Muscle of leg (tissue), 11 donors: Measurements from ENCODE around the gene RPL28. TPM values are rescaled to one million over a fixed set of nuclear protein-coding genes. Genes with fewer than 3 reads are reported as not detected.

Experiments used
- DNase-seq: peaks from one replicate; pipeline ENCODE4 v3.0.0; 2013
- H3K27ac ChIP-seq: one replicate; pipeline ENCODE4 v1.5.1; 2013; ENCODE audit warnings: mild to moderate bottlenecking, low read length, control low read depth
- H3K27me3 ChIP-seq: one replicate; pipeline ENCODE4 v1.6.1; 2013; ENCODE audit warnings: low read length; ENCODE audit not compliant: control insufficient read depth, insufficient read depth
- H3K36me3 ChIP-seq: one replicate; pipeline ENCODE4 v1.6.1; 2013; ENCODE audit warnings: low read length; ENCODE audit not compliant: control insufficient read depth, insufficient read depth
- H3K4me1 ChIP-seq: one replicate; pipeline ENCODE4 v1.6.1; 2013; ENCODE audit warnings: low read length; ENCODE audit not compliant: control insufficient read depth, insufficient read depth
- H3K4me3 ChIP-seq: one replicate; pipeline ENCODE4 v1.5.1; 2013; ENCODE audit warnings: low read length, control low read depth
- H3K9me3 ChIP-seq: replicated peaks from 2 replicates; pipeline ENCODE4 v1.6.1; 2013; ENCODE audit warnings: low read depth, low read length; ENCODE audit not compliant: control insufficient read depth
- WGBS: methylation state at CpG from one replicate; pipeline ENCODE4 v1.1.5; 2013; ENCODE audit warnings: missing lambda C conversion rate; ENCODE audit not compliant: insufficient coverage; 5-methylcytosine and 5-hydroxymethylcytosine counted together
- polyA plus RNA-seq, 8 donors: library from polyadenylated mRNA; unstranded; fragments of 120-200 nt; gene quantifications; one replicate each; pipeline versions ENCODE4 v1.2.1 to v1.2.3, GENCODE V29; 2013; ENCODE audit warnings: inconsistent platforms in 1 of 8, low replicate concordance in 1 of 8; ENCODE audit not compliant: insufficient read length in 8 of 8, insufficient read depth in 1 of 8
- total RNA-seq: library from RNA; stranded (reverse); fragments of 120-200 nt; gene quantifications from one replicate; pipeline ENCODE4 v1.2.4, GENCODE V29; 2013

RPL28 gene
- total and polyA plus RNA-seq, 9 donors: 463 to 2,410 (median 1,826) TPM

DNA sequence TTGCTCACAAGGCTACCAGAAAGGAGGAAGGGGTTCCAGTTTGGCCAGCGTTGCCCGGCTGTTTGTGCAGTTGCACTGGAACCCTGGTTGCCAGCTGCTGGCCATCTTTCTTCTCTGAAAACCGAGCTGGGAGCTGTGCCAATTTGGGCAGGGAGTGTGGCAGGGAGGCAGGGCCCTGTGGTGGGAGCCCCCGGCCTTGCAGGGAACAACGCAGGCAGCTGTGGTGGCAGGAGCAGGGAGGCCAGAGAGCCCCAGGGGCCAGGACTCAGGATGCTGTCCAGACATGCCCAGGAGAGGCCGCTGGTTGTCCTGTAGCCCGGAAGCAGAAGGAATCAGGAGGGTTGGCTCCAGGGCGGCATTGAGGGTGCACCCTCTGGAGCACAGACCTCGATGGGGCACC is 41.3 kb upstream of the RPL28 start:
- 75% methylated on average over 9 of the region's 9 CpGs for WGBS
- Histone ChIP-seq H3K4me1 (peaks cover 69% of the 10 kb centered on the region), H3K27me3 (no peaks in the 10 kb centered on the region), H3K4me3 (no peak overlapping the region), H3K9me3 (no peaks in the 10 kb centered on the region), H3K27ac (peak overlapping the region; percentile 67), H3K36me3 (peaks cover 50% of the 10 kb centered on the region)
- peak; percentile 86 for DNase-seq

GRCh38 chr19:55345101-55345817 is 40.5 kb upstream of the RPL28 start:
- Histone ChIP-seq H3K4me3 (no peak overlapping the region), H3K9me3 (no peaks in the 10 kb centered on the region), H3K4me1 (peaks cover 67% of the 10 kb centered on the region), H3K27ac (peak overlapping the region; percentile 77), H3K36me3 (peaks cover 51% of the 10 kb centered on the region), H3K27me3 (no peaks in the 10 kb centered on the region)
- DNase-seq: no peak
- 80% methylated on average over 22 of the region's 22 CpGs for whole genome bisulfite sequencing

DNA sequence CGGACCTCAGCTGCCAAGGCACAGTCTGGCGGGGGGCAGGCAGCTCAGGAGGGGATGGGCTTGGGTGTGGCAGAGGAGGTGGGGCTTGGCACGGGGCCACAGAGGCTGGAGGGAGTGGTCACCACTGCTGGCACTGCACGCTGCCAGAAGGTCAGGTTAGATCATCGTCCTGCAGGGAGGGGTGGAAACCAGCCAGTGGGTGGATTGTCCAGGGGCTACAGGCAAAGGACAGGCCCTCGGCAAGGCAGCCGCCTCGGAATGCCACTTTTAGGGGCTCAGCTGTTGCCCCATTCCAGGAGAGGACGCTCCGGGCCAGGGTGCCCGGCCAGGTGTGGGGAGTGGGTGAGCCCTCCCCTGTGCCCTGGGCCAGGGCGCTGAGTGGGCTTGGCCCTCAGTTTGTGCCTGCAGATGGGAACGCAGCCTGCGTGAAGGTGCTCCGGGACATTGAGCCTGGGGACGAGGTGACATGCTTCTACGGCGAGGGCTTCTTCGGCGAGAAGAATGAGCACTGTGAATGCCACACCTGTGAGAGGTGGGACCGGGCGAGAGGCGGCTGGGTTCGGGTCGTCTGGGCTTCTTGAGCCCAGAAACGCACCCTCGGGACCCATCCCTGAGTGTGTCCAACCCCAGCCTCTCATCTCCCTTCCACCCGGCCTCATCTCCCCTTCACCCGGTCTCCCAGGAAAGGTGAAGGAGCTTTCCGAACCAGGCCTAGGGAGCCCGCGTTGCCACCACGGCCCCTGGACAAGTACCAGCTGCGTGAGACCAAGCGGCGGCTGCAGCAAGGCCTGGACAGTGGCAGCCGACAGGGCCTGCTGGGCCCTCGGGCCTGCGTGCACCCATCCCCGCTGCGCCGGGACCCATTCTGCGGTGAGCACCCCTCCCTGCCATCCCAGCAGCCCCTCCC is 39.7 kb upstream of the RPL28 start:
- Histone ChIP-seq H3K27me3 (peaks cover 4% of the 10 kb centered on the region), H3K4me1 (peaks cover 61% of the 10 kb centered on the region), H3K27ac (peak overlapping the region; percentile 77), H3K9me3 (no peaks in the 10 kb centered on the region), H3K4me3 (no peak overlapping the region), H3K36me3 (peaks cover 51% of the 10 kb centered on the region)
- WGBS: 76% methylated on average over 34 of the region's 43 CpGs
- DNase-seq: peak; percentile 78

DNA sequence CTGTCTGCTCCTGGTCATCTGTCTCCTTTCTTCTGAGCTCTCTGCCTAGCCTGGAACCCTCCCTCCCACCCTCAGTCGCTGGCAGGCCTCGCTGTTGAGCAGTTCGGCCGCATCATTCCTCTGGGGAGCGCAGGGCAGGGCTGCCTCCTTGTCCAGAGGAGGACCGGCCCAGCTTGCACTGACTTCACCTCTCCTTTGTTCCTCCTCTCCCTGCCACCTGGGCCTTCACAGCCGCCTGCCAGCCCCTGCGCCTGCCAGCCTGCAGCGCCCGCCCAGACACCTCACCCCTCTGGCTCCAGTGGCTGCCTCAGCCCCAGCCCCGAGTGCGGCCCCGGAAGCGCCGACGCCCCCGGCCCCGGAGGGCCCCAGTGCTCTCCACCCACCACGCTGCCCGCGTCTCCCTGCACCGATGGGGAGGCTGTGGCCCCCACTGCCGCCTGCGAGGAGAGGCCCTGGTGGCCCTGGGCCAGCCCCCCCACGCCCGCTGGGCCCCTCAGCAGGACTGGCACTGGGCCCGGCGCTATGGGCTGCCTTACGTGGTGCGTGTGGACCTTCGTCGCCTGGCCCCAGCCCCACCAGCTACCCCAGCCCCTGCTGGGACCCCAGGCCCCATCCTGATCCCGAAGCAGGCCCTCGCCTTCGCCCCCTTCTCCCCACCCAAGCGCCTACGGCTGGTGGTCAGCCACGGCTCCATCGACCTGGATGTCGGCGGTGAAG is 38.8 kb upstream of the RPL28 start:
- H3K4me1 ChIP-seq: peaks cover 54% of the 10 kb centered on the region
- WGBS: 71% methylated on average over 34 of the region's 41 CpGs
- H3K9me3 ChIP-seq: no peaks in the 10 kb centered on the region
- H3K4me3 ChIP-seq: no peak overlapping the region
- peaks cover 48% of the 10 kb centered on the region for H3K36me3 ChIP-seq
- H3K27ac ChIP-seq: no peak overlapping the region
- DNase-seq: no peak
- peaks cover 12% of the 10 kb centered on the region for H3K27me3 ChIP-seq

DNA sequence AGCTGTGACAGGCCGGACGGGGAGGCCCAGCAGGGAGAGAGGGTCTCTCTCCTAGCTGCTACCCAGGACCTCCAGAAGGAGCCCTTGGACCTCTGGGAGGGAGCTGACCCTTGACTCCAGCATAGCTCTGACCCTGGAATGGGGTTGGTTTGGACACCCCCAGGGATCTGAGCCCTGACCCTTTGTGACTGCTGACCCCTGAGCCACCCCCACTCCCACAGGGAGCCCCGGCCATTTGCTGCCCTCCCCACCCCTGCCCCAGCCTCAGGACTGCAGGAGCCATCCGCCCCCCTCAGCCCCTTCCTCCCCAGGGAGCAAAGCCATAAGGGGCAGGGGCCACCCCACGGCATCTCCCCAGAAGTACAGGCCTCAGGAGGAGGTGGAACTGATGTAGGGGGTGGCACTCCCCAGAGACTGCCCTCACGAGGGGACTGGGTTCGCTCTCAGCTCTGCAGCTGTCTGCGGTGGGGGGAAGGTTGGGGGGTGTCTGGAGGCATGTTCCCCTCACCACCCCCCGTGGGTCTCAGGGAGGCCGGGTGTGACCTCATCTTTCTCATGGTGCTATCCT is 38.2 kb upstream of the RPL28 start:
- H3K27me3 ChIP-seq: peaks cover 19% of the 10 kb centered on the region
- peaks cover 51% of the 10 kb centered on the region for H3K4me1 ChIP-seq
- no peak overlapping the region for H3K27ac ChIP-seq
- DNase-seq: no peak
- 67% methylated on average over 2 of the region's 10 CpGs for WGBS
- H3K4me3 ChIP-seq: no peak overlapping the region
- H3K36me3 ChIP-seq: peaks cover 42% of the 10 kb centered on the region
- no peaks in the 10 kb centered on the region for H3K9me3 ChIP-seq

DNA sequence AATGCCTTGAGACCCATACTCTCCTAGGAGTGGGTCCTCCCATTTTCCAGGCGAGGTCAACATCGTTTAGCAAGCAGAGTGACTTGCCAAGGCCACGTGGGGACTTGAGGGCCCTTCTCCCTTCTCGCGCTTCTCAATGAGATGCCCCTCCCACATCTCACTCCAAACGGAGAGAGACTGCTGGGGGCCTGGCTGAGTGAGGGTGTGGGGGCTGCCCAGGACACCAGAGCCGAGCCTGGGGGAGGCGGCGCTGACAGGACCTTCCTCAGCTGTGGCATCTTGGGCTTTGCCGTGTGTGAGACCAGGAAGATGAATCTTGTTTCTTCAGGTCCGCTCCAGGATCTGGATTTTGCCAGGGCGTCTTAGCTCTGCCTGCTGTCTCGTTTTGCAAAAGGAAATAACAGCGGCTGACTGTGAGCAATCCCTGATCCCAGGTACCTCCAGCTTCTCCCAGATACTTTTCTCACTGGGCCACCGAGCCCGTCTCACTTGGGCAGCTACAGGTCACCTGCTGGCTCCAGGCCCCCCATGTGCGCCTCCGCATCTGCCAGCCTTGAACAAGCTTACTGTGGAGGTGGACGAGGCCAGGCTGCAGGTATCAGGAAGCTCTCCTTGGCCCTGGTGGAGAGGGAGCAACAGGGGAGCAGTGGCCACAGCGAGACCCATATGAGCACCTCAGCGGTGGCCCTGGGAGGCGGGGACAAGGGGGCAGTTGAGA is 37.3 kb upstream of the RPL28 start:
- Histone ChIP-seq H3K36me3 (peaks cover 33% of the 10 kb centered on the region), H3K27me3 (peaks cover 28% of the 10 kb centered on the region), H3K27ac (no peak overlapping the region), H3K4me3 (no peak overlapping the region), H3K9me3 (no peaks in the 10 kb centered on the region), H3K4me1 (peaks cover 53% of the 10 kb centered on the region)
- no peak for DNase-seq
- 36% methylated on average over 15 of the region's 22 CpGs for WGBS

DNA sequence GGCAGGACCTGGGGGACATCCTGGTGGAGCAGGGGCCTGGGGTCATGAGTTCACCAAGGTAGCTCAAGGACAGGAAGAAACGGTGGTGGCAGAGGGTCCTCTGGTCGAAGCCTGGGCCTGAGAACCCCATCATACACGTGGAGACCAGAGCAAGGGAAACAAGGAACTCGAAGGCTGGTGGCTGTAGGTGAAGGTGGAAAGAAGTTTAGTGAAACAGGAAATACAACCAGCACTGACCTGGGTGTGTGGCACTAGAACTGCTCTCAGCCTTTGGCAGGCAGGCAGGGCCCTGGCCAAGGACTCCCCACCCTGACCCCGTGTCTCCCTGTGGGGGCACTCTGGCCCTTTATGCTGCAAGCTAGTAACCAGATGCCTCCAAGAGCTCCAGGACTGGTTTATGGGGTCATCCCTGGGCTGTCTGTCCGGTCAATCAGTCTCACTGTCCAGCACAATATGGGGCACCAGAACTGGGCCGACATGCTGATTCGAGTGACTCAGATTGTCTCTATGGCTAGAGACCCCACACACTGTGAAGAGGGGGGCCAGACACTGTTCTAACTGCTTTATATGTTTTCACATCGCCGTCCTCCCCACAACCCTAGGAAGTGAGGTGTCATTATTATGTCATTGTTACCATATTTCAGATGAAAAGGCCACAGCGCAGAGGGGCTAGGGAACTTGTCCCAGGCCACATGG is 35.0 kb upstream of the RPL28 start:
- Histone ChIP-seq H3K27ac (no peak overlapping the region), H3K9me3 (no peaks in the 10 kb centered on the region), H3K27me3 (peaks cover 51% of the 10 kb centered on the region), H3K36me3 (peaks cover 21% of the 10 kb centered on the region), H3K4me1 (peaks cover 41% of the 10 kb centered on the region), H3K4me3 (no peak overlapping the region)
- 62% methylated on average over 7 of the region's 11 CpGs for WGBS
- no peak for DNase-seq

DNA sequence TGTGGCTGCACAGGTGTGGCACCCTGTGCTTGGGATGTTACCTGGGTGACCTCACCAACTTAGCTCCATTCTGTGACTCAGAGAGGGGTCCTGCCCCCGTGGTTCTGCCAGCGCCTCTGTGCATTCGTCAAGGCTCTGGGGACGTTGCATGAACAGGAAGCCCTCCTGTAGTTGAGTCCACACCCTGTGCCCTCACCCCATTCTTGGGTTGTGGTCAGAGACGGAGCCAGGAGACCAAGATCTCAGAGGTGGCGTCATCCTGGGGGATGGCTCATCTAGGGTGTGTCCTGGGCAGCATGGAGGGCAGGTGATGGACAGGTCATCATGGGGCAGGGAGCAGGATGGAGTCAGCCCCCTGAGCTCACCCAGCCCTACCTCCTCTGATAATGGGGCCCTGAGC is 33.7 kb upstream of the RPL28 start:
- peaks cover 63% of the 10 kb centered on the region for H3K27me3 ChIP-seq
- peaks cover 30% of the 10 kb centered on the region for H3K4me1 ChIP-seq
- no peak overlapping the region for H3K27ac ChIP-seq
- 100% methylated on average over 2 of the region's 6 CpGs for WGBS
- peaks cover 19% of the 10 kb centered on the region for H3K36me3 ChIP-seq
- no peak overlapping the region for H3K4me3 ChIP-seq
- no peak for DNase-seq
- no peaks in the 10 kb centered on the region for H3K9me3 ChIP-seq

GRCh38 chr19:55352549-55353145 is 33.1 kb upstream of the RPL28 start:
- Histone ChIP-seq H3K4me1 (peaks cover 25% of the 10 kb centered on the region), H3K36me3 (peaks cover 14% of the 10 kb centered on the region), H3K4me3 (no peak overlapping the region), H3K9me3 (no peaks in the 10 kb centered on the region), H3K27ac (no peak overlapping the region), H3K27me3 (peaks cover 68% of the 10 kb centered on the region)
- 65% methylated on average over 23 of the region's 25 CpGs for WGBS
- no peak for DNase-seq
